Ascending aorta (tissue), 2 donors: ENCODE data around the gene LMAN2L. TPM values are rescaled to one million over a fixed set of nuclear protein-coding genes. Genes with fewer than 3 reads are reported as not detected.

ENCODE experiments used
- DNase-seq, 2 donors: peaks; one replicate each; pipeline ENCODE4 v3.0.0-alpha.2; 2019; ENCODE audit warnings: low spot score in 2 of 2
- H3K27ac ChIP-seq, 2 donors: fragments of 200-600 bp; sonication (generic); one replicate each; pipeline ENCODE4 v1.5.1; 2016 to 2017; ENCODE audit warnings: mild to moderate bottlenecking in 1 of 2
- H3K27me3 ChIP-seq: fragments of 200-600 bp; sonication (generic); one replicate; pipeline ENCODE4 v1.5.1; 2017
- H3K36me3 ChIP-seq, 2 donors: fragments of 200-600 bp; sonication (generic); one replicate each; pipeline ENCODE4 v1.5.1; 2016
- H3K4me1 ChIP-seq, 2 donors: fragments of 200-600 bp; sonication (generic); one replicate each; pipeline ENCODE4 v1.5.1; 2016 to 2017; ENCODE audit warnings: mild to moderate bottlenecking in 1 of 2
- H3K4me3 ChIP-seq, 2 donors: fragments of 200-600 bp; sonication (generic); one replicate each; pipeline ENCODE4 v1.5.1; 2016 to 2017; ENCODE audit warnings: mild to moderate bottlenecking in 1 of 2
- H3K9me3 ChIP-seq, 2 donors: fragments of 200-600 bp; sonication (generic); one replicate each; pipeline ENCODE4 v1.5.1; 2016
- CTCF ChIP-seq, 3 experiments: fragments of 200-600 bp in 2 of 3; fragments of 450-650 bp in 1 of 3; sonication (generic) in 2 of 3; IDR thresholded peaks; one replicate each; pipeline ENCODE4 v1.5.1; 2016 to 2019; ENCODE audit warnings: antibody characterized with exemption in 3 of 3, mild to moderate bottlenecking in 1 of 3, moderate library complexity in 1 of 3
- intact Hi-C: fragments of 100-400 bp; cut with DNase I; formaldehyde crosslinking; loops from one replicate; pipeline ENCODE4 v1.15.1; 2023
- total RNA-seq: library from RNA; depleted of rRNA; stranded (reverse); fragments of >200 nt; gene quantifications from one replicate; pipeline ENCODE4 v1.1.0, GENCODE V29; 2016

The LMAN2L gene
- total RNA-seq, 1 donor from 2014 or later: 9.5 TPM

GRCh38 chr2:96762529-96763311 is 22.9 kb upstream of the LMAN2L start:
- H3K36me3 ChIP-seq: peaks cover 0 to 2% of the 10 kb centered on the region in 2 donors
- TF ChIP-seq CTCF (IDR thresholded peaks at IDR 0.05): no peak
- H3K27ac ChIP-seq: peak overlapping the region; percentile 56 to 63
- H3K4me3 ChIP-seq: peak overlapping the region; percentile 64 to 94
- intact Hi-C loops: loop anchor here (5.0 kb wide), 4 partner anchors 40 to 350 kb away; partner anchors contain the start of gene ANKRD36
- no peak for DNase-seq
- no peaks in the 10 kb centered on the region for H3K9me3 ChIP-seq
- no peaks in the 10 kb centered on the region for H3K27me3 ChIP-seq
- peaks cover 10 to 20% of the 10 kb centered on the region in 2 donors for H3K4me1 ChIP-seq

GRCh38 chr2:96760986-96761832 is 21.3 kb upstream of the LMAN2L start:
- H3K4me1 ChIP-seq: peaks cover 10 to 20% of the 10 kb centered on the region in 2 donors
- intact Hi-C loops: loop anchor here (1.0 to 5.0 kb wide), 9 partner anchors 21 to 351 kb away; partner anchors contain the start of genes ANKRD36, ANKRD39, CNNM3 and KANSL3

GRCh38 chr2:96760036-96760985 is 20.4 kb upstream of the LMAN2L start, which contains the start of gene CNNM4:
CNNM4 (plus strand) TSS chr2:96760902; CDS start chr2:96761000, 98 bp downstream.
- DNase-seq: peak; percentile 79 to 97
- peak within 1 kb of the TSS; percentile 64 to 94 for H3K4me3 ChIP-seq
- H3K9me3 ChIP-seq: no peaks in the 10 kb centered on the region
- H3K36me3 ChIP-seq: no peaks in the 10 kb centered on the region
- intact Hi-C loops: loop anchor here (1.0 to 5.0 kb wide), 9 partner anchors 20 to 352 kb away; partner anchors contain the start of genes ANKRD36, ANKRD39, CNNM3 and KANSL3
- TF ChIP-seq CTCF (IDR thresholded peaks at IDR 0.05): no peak
- H3K27ac ChIP-seq: peak within 1 kb of the TSS; percentile 64 to 87
- H3K4me1 ChIP-seq: peaks cover 10 to 20% of the 10 kb centered on the region in 2 donors
- no peaks in the 10 kb centered on the region for H3K27me3 ChIP-seq

More at GRCh38 chr2:96760986-96761832, 21.3 kb upstream of the LMAN2L start:
- TF ChIP-seq CTCF (IDR thresholded peaks at IDR 0.05): peak; percentile 41 to 83 (median 46)
- no peak for DNase-seq
- H3K27me3 ChIP-seq: no peaks in the 10 kb centered on the region
- peak overlapping the region; percentile 64 to 94 for H3K4me3 ChIP-seq
- H3K36me3 ChIP-seq: no peaks in the 10 kb centered on the region
- no peaks in the 10 kb centered on the region for H3K9me3 ChIP-seq
- H3K27ac ChIP-seq: peak overlapping the region; percentile 64 to 87

GRCh38 chr2:96759548-96759947 is 19.7 kb upstream of the LMAN2L start:
- Histone ChIP-seq H3K27ac (no peak overlapping the region), H3K27me3 (no peaks in the 10 kb centered on the region), H3K4me3 (peak overlapping the region in 1 of 2 donors; percentile 94), H3K4me1 (peaks cover 10 to 18% of the 10 kb centered on the region in 2 donors), H3K9me3 (no peaks in the 10 kb centered on the region), H3K36me3 (no peaks in the 10 kb centered on the region)
- intact Hi-C loops: no loop called here
- no peak for DNase-seq
- TF ChIP-seq CTCF (IDR thresholded peaks at IDR 0.05): no peak
